ENCODE results near the gene NDUFS8.

Gene NDUFS8

DNA sequence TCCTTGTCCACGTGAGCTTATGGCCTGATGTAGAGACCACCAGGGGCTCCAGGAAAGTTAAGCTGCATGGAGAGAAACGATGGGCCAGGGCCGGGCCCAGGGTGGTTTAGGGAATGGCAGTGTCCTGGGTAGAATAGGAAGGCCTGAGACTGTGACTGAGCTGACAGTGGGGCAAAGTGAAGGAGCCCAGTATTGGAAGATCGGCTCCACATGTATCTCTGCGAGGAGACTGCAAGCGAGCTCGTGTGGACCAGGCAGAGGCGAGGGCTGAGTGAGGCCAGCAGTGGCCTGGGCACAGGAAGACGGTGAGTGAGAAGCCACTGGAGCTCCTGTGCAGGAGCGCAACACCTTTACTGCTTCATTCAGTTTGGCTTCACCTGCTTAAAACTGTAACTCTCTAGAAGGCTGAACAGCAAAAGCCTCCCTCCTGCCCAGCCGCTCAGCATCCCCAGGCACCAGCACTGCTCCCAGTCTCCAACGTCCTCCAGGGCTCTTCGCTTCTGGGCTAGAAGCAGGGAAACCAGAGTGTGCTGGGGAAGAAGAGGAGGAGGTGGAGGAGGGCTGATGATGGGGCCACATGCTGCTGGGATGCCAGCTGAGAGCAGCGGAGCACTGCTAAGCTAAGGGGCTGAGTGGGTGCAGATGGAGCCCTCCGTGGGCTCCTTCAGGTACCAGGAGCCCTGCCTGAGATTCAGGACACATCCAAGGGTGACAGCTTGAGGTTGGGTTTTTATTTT lies 21.8 kb downstream of the NDUFS8 start:
- DNase-seq: no peak

DNA sequence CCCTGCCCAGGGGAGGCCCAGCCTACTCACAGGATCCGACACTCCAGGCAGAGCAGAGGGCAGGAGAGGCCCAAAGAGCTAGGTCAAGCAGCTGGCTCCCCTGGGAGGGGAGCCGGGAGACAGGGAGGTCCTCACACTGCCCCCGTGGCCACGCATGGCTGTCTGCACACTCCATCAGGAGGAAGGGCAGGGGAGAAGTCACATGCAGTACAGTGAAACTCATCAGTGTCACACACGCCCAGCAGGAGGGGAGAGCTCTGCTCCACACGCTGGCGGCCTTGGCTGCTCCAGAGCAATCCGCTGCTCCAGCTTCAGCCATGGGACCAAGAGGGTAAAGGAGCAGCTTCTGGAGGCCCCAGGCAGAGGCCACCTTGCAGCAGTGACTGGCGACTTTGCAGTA lies 22.6 kb downstream of the NDUFS8 start:
- no peak for DNase-seq

DNA sequence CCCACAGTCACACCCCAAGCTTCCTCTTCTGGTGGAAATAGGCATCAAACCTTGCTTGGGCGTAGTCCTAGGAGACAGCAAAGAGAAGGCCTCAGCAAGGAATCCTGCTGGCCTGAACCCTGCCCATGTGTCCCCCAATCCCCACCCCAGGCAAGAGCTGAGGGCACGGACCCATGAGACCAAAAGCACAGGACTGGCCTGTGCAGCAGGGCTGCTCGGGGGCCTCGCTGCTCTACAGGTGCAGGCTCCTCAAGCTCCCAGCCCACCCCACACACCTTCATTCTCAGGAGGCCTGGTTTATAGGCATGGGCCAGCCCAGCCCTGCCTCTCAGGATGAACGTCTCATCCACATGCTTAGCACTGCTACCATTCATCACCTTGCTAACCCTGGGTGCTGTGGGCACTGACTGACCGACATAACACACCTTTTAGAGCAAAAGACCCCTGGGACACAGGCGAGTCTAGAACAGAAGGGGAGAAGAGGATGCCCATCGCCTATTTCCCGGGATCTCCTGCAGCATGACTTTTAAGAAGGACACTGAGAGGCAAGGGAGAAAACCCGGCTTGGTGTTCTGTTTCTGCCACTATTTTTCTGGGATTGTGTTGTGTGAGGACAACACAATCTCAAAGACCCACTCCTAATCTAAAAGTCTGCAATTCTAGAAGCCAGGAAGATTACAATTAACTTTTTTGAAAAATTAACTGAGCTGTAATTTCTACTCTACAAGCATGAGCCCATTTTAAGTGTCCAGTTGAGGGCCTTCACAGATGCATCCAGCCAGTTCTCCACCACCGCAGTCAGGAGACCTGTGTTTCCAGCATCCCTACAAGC lies 23.7 kb downstream of the NDUFS8 start:
- no peak for DNase-seq

DNA sequence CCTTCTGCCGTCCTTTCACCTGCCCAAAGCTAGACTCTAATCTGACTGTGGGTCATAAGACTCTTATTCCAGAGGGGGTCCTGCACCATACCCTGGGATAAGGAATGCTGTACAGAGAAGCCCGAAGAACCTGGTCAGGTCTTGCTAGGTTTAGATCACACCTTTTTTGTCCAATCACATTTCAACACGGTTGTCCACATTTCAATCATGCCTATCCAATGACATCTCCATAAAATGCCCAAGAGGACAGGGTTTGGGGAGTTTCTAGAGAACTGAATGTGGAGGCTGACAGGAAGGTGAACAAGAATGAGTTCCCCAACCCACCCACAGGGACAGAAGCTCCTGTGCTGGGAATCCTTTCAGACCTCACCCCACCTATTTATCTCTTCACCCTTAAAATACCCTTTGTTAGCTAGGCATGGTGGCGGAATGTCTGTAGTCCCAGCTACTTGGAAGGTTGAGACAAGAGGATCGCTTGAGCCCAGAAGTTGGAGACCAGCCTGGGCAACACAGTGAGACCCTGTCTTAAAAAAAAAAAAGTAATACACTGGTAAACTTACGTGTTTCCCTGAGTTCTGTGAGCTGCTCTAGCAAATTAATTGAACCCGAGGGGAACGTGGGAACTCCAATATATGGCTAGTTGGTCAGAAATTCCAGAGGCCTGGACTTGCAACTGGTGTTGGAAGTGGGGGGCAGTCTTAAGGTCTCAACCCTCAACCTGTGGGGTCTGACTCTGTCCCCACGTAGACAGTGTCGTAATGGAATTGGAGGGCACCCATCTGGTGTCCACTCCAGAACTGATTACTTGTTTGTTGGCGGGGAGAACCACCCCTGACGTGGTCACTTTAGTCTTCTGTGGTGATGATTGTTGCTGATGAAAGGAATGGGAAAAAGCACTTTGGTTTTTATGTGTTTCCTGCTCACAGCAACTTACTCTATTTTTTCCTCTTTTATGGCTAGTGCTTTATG lies 26.1 kb downstream of the NDUFS8 start:
- DNase-seq: no peak

DNA sequence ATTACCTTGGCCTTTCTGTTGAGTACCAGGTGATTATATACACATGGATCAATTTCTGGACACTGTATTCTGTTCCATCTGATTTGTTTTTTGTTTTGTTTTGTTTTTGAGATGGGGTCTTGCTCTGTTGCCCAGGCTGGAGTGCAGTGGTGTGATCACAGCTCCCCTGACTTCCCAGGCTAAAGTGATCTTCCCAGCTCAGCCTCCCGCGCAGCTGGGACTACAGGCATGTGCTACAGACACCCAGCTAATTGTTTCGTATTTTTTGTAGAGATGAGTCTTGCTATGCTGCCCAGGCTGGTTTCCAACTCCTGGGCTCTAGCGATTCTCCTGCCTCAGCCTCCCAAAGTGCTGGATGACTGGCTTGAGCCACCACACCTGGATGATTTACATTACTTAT lies 27.3 kb downstream of the NDUFS8 start:
- DNase-seq: no peak

DNA sequence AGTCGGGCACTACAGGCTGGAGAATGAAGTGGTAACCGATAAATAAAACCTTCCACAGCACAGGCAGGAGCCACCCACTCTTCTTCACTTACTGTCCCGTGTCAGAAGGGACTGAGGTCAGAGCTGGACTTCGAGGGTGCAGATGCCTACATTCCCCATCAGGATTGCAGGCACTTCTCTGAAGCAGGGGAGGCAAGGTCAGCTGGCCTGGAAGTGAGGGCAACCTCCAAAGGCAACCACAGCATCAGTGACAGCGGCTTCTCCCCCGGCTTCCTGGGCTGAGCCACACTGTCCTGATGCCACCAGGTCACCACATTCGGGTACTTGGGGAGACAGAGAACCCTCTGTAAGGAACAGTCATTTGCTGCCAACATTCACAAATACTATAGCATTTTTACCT lies 31.0 kb downstream of the NDUFS8 start:
- DNase-seq: no peak

DNA sequence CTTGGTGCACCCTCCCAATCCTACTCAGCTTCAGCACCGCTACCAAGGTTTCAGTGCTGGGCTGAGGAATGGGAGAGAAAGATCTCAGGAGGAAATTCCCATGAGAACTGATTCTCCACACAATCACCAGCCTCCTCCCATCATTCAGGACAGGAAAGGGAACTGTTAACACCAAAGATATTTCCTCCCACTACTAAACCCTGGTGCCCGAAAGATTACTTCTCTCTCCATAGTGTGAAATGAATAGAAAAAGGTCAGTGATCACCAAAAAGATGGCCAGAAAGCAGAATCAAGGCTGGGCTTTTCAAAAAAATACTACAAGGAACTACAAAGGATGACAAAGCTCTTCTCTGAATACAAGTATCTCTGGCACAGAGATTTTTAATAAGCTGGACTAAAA lies 34.4 kb downstream of the NDUFS8 start:
- no peak for DNase-seq

DNA sequence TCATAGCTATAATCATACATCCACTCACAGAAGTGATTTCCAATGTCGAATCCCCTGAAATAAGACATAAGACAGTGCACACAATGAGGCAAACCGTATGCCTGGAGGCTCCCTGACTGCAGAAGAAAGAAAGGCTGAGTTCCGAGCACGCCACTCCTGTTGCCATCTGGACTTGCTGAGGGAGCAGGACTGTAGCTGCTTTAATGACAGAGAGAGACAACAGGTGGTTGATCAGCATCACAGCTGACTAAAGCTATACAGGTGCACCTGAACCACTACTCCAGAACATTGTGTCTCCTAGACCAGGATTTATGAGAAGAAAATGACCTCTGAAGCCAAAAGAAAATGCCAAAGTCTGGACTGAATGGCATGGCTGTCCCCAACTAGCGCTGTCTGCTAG lies 35.4 kb downstream of the NDUFS8 start:
- DNase-seq: no peak

DNA sequence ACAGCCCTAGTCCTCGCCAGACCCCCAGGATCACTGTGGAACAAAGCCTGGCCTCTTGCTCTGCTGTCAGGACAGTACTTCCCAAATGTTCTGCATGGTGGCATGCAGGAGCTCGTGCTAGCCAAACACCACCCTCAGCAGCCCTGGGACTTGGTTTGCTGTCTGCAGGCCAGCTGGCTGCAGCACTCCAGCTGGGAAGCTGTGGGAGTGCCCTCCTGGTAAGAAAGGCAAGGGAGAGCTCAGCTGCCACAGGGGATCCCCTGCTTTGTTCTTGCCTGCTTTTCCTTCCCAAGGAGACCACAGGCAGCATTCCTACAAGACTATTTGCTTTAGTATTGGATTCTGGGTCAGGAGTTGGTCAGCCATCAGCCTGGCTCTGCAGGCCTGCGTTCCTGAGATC lies 36.3 kb downstream of the NDUFS8 start:
- no peak for DNase-seq

DNA sequence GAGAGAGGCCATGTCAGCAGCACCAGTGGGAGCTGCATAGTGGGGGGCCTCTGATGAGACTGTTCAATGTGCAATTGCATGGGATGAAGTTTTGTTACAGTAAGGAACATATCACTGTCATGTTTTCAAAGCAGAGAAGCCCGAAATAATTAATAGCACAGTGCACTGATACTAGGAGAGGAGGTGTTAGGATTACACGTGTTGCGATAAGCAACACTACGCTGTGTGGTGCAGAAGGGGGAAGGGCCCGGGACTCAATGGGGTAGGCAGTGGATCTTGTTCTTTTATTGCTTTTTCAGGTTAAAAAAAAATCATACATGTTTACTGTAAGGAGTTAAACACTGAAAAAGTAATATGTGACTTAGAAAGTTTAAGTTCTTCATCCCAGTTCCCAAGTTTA lies 37.5 kb downstream of the NDUFS8 start:
- DNase-seq: no peak

DNA sequence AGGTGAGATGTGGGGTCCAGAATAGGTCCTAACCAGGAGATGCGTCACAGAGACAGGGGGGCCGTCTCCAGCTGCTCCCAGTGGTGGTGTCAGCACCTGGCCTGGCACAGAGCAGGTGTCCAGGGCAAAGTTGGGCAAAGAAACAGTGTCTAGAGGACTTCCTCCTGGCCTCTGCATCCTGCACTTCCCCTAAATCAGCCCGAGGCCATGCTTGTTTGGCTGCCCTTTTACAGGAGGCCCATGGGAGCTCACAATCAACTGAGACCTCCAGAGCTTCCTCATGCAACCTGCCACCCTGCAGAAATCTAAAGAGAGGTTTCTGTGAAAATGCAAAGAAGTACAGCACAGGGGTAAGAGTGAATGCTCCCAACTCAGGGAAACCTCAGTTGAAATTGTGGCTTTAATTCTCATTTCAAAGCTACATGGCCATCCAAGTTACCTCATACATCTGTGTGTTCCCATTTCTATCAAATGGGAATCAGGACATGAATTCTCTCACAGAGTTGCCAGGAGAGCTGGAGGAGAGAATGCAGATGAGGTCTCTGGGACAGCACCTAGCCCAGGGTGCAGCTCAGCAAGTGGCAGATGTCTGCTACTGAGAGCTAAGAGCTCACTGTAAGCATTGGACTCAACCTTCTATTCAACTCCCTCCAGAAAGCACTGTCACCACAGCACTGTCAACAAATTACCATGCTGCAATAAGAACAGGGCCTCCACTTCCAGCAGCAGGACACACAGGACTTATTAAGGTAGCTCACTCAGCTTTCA lies 41.0 kb downstream of the NDUFS8 start:
- DNase-seq: no peak

DNA sequence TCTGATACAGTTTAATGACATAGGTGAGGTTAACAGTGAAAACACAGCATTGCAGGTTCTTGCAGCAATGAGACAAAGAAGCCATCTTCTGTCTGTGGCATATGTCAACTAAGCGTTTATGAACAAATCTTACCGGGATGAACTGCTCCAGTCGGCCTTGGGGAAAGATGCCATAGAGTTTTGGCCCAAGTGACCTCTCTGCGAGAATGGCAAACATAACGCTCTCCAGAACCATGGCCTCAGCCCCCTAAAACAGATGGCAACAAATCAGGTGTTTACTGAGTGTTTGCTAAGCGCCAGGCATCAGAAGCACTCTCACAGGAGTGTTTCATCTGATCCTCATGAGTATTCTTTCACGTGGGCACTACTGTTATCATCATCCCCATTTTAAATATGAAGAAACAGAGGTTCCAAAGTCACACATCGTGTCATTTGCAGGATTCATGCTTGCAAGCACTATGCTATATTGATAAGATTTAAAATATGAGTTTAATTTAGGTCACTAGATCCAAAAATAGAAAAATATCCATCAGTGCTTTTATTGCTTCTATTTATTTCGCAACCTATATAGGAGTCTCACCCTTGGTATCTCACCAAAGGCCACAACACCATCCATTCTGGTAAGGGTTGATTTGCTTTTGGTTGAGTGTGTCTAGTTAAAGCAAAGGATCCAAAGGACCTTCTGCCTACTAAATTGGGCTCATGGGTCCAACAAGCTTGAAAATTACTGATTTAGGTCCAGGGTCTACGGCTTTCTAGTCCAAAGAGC lies 44.3 kb downstream of the NDUFS8 start:
- DNase-seq: no peak

DNA sequence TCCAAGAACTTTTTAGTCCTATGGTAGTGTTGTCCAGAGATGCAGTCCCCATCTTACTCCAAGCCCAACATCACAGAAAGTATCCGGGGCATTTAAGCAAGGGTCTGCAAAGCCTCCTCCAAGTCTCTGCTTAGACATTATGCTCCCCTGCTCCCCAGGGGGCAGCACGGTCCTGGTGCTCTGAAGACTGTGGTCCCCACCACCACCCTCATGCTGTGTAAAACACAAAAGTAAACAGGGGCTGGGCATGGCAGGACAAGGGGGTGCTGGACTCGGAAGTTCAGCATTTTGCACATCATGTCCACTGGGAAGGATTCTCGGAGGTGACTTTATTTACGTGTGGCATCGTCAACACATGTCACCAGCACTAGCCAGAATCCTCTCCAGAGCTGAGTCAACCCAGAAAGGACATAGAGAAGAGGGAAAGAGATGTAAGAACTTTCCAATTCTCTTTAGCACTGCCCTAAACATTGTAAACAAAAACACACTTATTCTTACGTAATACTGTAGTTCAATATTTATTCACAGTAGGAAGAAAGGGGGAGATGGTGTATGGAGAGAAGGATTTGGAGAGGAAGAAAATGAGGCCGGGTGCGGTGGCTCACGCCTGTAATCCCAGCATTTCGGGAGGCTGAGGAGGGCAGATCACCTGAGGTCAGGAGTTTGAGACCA lies 46.0 kb downstream of the NDUFS8 start:
- no peak for DNase-seq

DNA sequence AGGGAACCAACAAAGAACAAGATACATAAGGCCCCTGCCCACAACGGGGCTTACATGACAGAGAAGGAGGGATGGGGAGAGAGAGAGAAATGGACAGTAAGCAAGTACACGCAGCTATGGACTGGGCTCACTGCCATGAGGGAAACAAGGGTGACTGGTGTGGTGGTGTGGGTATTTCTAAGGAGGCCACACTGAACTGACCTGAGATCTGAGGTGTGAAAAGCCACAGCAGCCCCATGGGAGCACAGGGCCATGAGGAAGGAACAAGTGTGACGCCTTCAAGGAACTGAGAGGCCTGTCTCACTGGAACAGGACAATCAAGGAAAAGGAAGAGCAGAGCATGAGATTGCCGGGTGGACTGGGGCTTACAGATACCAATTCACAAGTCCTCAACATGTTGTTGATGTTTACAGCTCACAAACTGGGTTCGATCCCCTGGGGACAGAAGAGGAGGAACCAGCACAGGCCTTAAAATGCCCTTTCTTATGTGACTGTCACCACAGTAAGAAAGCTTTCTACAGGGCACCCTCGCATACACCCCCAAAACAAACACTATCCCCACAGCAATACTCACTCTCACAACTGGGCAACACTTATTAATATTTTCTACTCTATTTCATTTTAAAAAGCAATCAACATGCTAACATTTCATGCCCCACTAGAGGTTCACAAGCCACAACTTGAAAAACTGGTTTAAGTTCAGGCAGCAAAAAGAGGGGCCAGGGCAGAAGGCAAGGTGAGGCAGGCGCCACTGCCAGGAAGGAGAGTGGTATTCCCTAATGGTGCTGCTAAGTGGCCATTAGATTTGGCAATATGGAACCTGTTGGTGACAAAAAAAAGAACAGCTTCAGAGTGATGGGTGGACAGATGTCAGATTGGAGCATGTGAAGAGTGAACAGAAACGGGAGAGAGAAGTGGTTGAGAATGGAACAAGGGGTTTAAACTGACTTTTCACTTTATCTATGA lies 47.4 kb downstream of the NDUFS8 start:
- no peak for DNase-seq

DNA sequence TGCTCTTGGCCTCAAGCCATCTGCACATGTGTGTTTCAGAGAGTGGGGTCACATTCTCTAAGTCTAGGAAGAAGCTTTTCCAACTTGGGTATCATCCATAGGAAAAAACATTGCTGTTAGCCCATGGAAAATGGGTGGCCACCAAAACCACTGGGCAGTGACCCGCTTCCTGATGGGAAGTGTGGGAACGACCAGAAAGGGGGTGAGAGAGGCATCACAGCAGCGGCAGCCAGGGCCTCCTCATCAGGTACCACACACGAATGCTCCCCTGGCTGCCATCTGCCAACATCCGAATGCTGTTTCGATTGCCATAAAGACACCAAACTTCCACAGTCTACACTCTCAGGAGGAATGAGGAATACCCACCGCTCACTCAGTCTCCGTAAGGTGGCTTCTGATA lies 50.4 kb downstream of the NDUFS8 start:
- DNase-seq: no peak

DNA sequence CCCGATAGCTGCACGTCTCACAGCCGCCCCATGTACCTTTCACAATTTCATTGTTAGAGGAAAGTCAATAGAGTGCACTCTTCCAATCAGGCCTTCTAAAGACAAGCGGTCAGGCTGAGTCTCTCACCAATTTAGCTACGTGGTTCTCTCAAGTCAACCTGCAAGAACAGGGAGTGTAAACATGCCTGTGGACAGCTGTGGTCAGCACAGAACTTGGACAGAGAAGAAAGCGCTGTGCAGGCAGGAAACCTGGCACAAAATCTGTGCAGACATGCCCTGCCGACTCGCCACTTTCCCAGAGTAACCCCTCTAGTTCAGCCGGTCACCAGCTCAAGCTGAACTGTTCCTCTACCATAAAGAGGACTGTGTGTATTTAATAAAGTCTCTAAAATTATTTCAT lies 51.2 kb downstream of the NDUFS8 start:
- no peak for DNase-seq

DNA sequence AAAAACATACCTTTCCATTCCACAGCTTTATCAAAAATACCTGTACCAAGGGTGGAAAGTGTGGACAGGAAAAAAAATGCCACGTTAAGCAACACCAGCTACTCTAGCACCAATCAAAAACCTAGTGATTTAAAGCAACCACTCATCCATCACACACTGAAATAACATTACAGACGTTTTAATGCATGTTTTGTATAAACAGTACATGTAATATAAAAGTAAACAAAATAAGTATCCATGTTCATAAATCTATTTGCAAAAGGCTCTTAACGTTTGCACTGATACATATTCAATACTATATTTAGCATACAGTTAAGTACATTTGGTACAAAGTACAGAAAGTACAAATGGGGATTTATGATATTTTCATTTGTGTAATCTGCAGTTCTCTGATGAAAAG lies 52.0 kb downstream of the NDUFS8 start:
- DNase-seq: no peak

DNA sequence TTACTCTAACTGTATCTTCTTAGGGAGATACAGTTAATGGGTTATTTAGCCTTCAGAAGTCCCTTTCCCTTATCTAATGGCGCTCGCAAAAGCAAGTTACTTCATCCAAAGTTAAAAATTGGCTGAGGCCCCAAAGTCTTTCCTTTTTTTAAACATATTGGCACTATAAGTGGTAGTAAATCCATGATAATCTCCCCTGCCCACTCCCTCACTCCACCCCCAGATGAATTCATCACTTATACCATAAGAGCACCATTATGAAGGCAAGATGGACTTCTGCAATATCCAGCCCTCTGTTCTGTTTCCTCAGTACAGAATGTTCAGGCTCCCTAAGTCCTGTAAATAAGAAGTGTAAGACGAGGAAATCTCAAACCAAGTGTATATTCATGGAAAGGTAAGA lies 53.0 kb downstream of the NDUFS8 start:
- DNase-seq: no peak
